ENCODE measurements around the gene FCER1G. TPM values are rescaled to one million over a fixed set of nuclear protein-coding genes. Genes with fewer than 3 reads are reported as not detected.

The FCER1G gene
- total RNA-seq, 4 donors from 2014 or later: 32.8 to 145 (median 47.4) TPM

- H3K4me3 ChIP-seq: peak overlapping the region; percentile 69 to 82 (median 80)
- intact Hi-C loops (cut with DNase I): no loop called here
- peaks cover 26 to 34% (median 33%) of the 10 kb centered on the region in 4 donors for H3K4me1 ChIP-seq
- H3K27ac ChIP-seq (replicated peaks in 1 of 4): peak overlapping the region; percentile 87 to 94 (median 90)
- peaks cover 19 to 34% (median 32%) of the 10 kb centered on the region in 4 donors for H3K36me3 ChIP-seq
- TF ChIP-seq POLR2AphosphoS5 (IDR thresholded peaks at IDR 0.05) (no peak), CTCF (IDR thresholded peaks at IDR 0.05) (no peak), EP300 (IDR thresholded peaks at IDR 0.05) (no peak)
- WGBS: 56% methylated on average over 9 of the region's 9 CpGs
- H3K9me3 ChIP-seq: no peaks in the 10 kb centered on the region
- no peaks in the 10 kb centered on the region for H3K27me3 ChIP-seq
- no peak for DNase-seq (ENCODE audit: extremely low spot score)
Measured at GRCh38 chr1:161177936-161178244, 37.2 kb upstream of the FCER1G start.

GRCh38 chr1:161179698-161180097 is 35.4 kb upstream of the FCER1G start:
- H3K27me3 ChIP-seq: no peaks in the 10 kb centered on the region
- DNase-seq (ENCODE audit: extremely low spot score): no peak
- no peak overlapping the region for H3K4me3 ChIP-seq
- peaks cover 23 to 37% (median 30%) of the 10 kb centered on the region in 4 donors for H3K4me1 ChIP-seq
- H3K36me3 ChIP-seq: peaks cover 6 to 16% (median 14%) of the 10 kb centered on the region in 4 donors
- TF ChIP-seq CTCF (IDR thresholded peaks at IDR 0.05): no peak
- no peak for TF ChIP-seq POLR2A (IDR thresholded peaks at IDR 0.05; ENCODE audit: low read depth)
- no peak for TF ChIP-seq EP300 (IDR thresholded peaks at IDR 0.05)
- no peak for TF ChIP-seq POLR2AphosphoS5 (IDR thresholded peaks at IDR 0.05)
- intact Hi-C loops (cut with DNase I): no loop called here
- no peak overlapping the region for H3K27ac ChIP-seq (replicated peaks in 1 of 4)
- WGBS: 96% methylated on average over 3 of the region's 3 CpGs
- no peaks in the 10 kb centered on the region for H3K9me3 ChIP-seq

- Histone ChIP-seq H3K27ac (replicated peaks in 1 of 4) (no peak overlapping the region), H3K27me3 (no peaks in the 10 kb centered on the region), H3K36me3 (peaks cover 4 to 7% (median 4%) of the 10 kb centered on the region in 4 donors), H3K4me1 (peaks cover 28 to 42% (median 30%) of the 10 kb centered on the region in 4 donors), H3K4me3 (no peak overlapping the region), H3K9me3 (no peaks in the 10 kb centered on the region)
- 73% methylated on average over 1 of the region's 1 CpG for WGBS
- DNase-seq (ENCODE audit: extremely low spot score): no peak
- intact Hi-C loops (cut with DNase I): no loop called here
- TF ChIP-seq POLR2AphosphoS5 (IDR thresholded peaks at IDR 0.05) (no peak), POLR2A (IDR thresholded peaks at IDR 0.05; ENCODE audit: low read depth) (no peak), EP300 (IDR thresholded peaks at IDR 0.05) (no peak), CTCF (IDR thresholded peaks at IDR 0.05) (peak in 1 of 3 experiments; percentile 19)
Measured at GRCh38 chr1:161180639-161181038, 34.5 kb upstream of the FCER1G start.

GRCh38 chr1:161182214-161182613 is 32.9 kb upstream of the FCER1G start:
- peaks cover 15 to 31% (median 29%) of the 10 kb centered on the region in 4 donors for H3K4me1 ChIP-seq
- H3K36me3 ChIP-seq: no peaks in the 10 kb centered on the region
- TF ChIP-seq POLR2A (IDR thresholded peaks at IDR 0.05; ENCODE audit: low read depth) (no peak), POLR2AphosphoS5 (IDR thresholded peaks at IDR 0.05) (no peak), EP300 (IDR thresholded peaks at IDR 0.05) (no peak), CTCF (IDR thresholded peaks at IDR 0.05) (no peak)
- 79% methylated on average over 1 of the region's 1 CpG for WGBS
- no peak for DNase-seq (ENCODE audit: extremely low spot score)
- H3K4me3 ChIP-seq: no peak overlapping the region
- no peak overlapping the region for H3K27ac ChIP-seq (replicated peaks in 1 of 4)
- H3K9me3 ChIP-seq: no peaks in the 10 kb centered on the region
- intact Hi-C loops (cut with DNase I): no loop called here
- H3K27me3 ChIP-seq: no peaks in the 10 kb centered on the region

- WGBS: 18% methylated on average over 3 of the region's 3 CpGs
- peaks cover 0 to 1% (median 0%) of the 10 kb centered on the region in 4 donors for H3K36me3 ChIP-seq
- peaks cover 6 to 22% (median 20%) of the 10 kb centered on the region in 4 donors for H3K4me1 ChIP-seq
- H3K27ac ChIP-seq (replicated peaks in 1 of 4): peak overlapping the region; percentile 47 to 69 (median 59)
- H3K4me3 ChIP-seq: no peak overlapping the region
- H3K27me3 ChIP-seq: no peaks in the 10 kb centered on the region
- no peak for DNase-seq (ENCODE audit: extremely low spot score)
- no peaks in the 10 kb centered on the region for H3K9me3 ChIP-seq
- TF ChIP-seq POLR2AphosphoS5 (IDR thresholded peaks at IDR 0.05) (peak; percentile 30 to 42), EP300 (IDR thresholded peaks at IDR 0.05) (no peak)
- intact Hi-C loops (cut with DNase I): no loop called here
Measured at GRCh38 chr1:161185282-161185682, 29.8 kb upstream of the FCER1G start.
